OCI-LY3 (cell line): ENCODE measurements around the gene GJD2.

Source experiments
- EZH2phosphoT487 ChIP-seq: fragments of 200-600 bp; shearing (Covaris generic); IDR thresholded peaks from 2 replicates; pipeline ENCODE4 v1.6.1; 2018; ENCODE audit warnings: antibody characterized with exemption, mixed run types, low read depth
- TF ChIP-seq, protein P1 (sequence below): fragments of 200-600, 300-600 bp; sonication (generic); IDR thresholded peaks from 2 replicates; pipeline ENCODE4 v1.5.1; 2014; ENCODE audit warnings: antibody characterized with exemption, low read length, low read depth

DNA sequence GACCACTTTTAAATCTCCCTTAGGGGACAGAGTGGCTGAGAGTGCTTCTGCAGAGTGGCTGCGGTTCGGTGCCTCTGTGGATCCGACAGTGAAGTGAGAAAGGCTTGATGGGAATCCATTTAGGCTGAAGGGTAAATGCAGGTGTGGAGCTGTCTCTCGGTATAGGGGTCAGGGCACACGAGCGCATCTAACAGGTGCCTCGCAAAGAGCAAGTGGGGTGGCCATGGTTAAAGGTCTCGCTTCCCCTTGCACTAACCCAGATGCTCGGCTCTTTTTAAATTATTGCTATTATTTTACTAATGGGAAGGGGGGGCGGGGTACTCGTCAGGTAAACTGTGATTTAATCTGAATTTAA, 598 bp upstream of the GJD2 start:
- TF ChIP-seq, protein P1, sequence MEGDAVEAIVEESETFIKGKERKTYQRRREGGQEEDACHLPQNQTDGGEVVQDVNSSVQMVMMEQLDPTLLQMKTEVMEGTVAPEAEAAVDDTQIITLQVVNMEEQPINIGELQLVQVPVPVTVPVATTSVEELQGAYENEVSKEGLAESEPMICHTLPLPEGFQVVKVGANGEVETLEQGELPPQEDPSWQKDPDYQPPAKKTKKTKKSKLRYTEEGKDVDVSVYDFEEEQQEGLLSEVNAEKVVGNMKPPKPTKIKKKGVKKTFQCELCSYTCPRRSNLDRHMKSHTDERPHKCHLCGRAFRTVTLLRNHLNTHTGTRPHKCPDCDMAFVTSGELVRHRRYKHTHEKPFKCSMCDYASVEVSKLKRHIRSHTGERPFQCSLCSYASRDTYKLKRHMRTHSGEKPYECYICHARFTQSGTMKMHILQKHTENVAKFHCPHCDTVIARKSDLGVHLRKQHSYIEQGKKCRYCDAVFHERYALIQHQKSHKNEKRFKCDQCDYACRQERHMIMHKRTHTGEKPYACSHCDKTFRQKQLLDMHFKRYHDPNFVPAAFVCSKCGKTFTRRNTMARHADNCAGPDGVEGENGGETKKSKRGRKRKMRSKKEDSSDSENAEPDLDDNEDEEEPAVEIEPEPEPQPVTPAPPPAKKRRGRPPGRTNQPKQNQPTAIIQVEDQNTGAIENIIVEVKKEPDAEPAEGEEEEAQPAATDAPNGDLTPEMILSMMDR = no peak
- no peak for TF ChIP-seq EZH2phosphoT487
